Stimulated activated CD8-positive, alpha-beta memory T cell treated with anti-CD3 and anti-CD28 coated beads, Interleukin-7, amount 100 ng/mL, for 24 hours (primary cell): ENCODE results near the gene APOL1.
"Not testable (repeated sequence)": the region's sequence is repeated elsewhere in the genome, so short reads cannot be mapped to it uniquely, and the experiment has no call there.

Experiments used
- DNase-seq: peaks from one replicate; pipeline ENCODE4 v3.0.0-alpha.2; 2020; ENCODE audit warnings: low read depth

The APOL1 gene

DNA sequence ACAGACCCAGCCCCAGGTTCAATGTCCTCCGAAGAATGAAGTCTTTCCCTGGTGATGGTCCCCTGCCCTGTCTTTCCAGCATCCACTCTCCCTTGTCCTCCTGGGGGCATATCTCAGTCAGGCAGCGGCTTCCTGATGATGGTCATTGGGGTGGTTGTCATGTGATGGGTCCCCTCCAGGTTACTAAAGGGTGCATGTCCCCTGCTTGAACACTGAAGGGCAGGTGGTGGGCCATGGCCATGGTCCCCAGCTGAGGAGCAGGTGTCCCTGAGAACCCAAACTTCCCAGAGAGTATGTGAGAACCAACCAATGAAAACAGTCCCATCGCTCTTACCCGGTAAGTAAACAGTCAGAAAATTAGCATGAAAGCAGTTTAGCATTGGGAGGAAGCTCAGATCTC, 14.1 kb downstream of the APOL1 start:
- DNase-seq: no peak

DNA sequence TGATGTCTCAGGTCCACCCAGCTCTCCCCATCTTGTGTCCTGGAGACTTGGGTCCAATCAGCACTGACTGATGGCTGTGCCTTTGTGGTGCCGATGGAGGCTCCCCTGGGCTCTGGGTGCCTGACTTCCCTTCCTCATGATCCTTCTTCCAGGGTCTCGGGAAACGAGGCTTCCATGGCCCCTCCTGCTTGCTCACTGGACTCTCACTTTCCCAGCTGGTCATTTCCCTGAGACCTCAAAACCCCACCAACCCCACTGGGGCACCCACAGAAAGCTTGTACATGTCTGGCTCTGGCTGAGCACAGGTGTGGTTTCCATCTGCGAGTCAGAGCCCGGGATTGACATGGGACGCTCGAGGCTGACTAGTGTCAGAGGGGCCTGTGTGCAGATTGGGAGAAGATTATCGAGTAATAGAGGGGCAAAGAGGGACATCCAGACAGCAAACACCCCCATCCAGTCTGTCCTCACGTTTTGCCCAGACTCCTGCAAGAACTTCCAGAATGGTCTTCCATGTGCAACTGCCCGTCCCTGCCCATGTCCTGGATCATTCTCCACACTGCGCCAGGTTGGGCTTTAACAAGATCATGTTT, 15.1 kb downstream of the APOL1 start:
- DNase-seq: no peak

DNA sequence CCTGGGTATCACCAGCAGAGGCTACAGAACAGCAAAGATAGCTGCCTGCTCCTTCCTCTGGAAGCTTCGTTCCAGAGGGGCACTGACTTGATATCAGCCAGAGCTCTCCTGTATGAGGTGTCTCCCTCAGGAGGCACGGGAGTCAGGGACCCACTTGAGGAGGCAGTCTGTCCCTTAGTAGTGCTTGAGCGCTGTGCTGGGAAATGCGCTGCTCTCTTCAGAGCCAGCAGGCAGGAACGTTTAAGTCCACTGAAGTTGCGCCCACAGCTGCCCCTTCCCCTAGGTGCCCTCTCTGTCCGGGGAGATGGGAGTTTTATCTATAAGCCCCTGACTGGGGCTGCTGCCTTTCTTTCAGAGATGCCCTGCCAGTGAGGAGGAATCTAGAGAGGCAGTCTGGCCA, 18.3 kb downstream of the APOL1 start:
- not testable (repeated sequence) for DNase-seq

DNA sequence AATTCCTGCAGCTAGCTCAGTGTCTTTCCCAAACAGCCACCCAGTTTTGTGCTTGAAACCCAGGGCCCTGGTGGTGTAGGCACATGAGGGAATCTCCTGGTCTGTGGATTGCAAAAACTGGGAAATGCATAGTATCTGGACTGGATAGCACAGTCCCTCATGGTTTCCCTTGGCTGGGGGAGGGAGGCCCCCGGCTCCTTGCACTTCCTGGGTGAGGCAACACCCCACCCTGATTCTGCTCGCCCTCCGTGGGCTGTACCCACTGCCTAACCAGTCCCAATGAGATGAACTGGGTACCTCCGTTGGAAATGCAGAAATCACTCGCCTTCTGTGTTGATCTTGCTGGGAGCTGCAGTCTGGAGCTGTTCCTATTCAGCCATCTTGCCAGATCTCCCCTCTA, 19.0 kb downstream of the APOL1 start:
- DNase-seq: not testable (repeated sequence)

DNA sequence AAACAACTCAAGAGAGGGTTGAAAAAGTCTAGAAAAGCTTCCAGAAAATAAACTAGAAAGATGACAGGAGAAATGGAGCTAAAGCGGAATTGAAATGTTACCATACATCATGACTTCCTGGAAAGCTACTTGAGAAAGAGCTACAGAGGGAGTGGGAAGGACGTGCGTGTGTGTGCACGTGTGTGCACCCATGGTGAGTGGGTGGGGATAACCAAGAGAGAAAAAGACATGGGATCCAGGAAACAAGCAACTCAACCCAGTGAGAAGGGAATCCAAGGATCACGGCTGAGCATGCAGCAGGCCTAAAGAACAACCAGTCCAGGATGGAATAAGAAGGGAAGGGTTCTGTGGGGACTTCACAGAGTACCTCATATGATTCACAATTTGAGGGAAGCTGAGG, 21.6 kb downstream of the APOL1 start:
- DNase-seq: no peak

DNA sequence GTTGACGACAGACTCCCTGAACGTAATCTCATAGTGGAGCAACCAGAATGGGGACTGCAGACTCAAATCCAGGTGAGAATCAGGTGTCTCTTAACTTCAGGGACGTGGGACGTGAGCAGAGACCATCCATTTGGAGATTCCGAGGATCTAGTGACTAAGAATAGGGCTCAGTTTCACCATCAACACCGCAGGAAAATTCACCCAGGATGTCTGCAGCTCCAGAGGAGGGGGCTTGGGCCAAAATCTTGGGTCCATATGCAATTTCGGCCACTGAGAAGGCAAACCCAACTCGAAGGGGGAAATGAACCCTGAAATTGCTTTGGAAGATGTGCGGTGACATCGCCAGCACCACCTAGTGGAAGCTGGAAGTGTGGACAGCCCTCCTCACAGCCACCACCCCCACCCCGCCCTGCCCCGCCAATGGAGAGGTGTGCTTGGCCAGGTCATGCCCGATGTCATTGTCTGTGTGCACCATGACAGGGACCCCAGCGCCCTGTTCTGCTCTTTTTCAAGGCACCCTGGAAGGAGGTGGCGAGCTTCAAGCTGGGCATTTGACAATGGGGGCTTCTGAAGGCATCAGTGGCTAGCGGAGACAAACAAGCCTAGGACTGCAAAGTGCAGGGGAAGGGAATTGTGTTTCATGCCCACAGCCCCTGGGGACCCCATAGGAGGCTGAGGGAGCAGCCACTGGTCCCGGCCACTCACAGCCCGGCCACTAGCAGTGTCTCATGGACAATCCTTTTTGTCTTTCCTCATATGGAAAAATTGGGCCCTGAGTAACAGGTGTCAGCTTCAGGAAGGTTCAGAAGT, 24.8 kb downstream of the APOL1 start:
- DNase-seq: peak; percentile 41

DNA sequence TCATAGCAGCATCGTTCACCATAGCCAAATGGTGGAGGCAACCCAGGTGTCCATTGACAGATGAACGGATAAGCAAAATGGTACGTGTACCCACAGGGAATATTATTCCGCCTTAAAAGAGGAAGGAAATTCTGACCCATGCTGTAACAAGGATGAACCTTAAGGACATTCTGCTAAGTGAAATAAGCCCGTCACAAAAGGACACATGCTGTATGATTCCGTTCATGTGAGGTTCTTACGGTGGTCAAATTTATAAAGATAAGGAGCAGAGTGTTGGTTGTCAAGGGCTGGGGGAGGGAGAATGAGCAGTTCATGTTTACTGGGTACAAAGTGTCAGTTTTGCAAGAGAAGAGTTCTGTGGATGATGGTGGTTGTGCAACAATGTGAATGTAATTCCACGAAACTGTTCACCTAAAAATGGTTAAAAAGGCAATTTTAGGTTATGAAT, 26.3 kb downstream of the APOL1 start:
- DNase-seq: no peak

DNA sequence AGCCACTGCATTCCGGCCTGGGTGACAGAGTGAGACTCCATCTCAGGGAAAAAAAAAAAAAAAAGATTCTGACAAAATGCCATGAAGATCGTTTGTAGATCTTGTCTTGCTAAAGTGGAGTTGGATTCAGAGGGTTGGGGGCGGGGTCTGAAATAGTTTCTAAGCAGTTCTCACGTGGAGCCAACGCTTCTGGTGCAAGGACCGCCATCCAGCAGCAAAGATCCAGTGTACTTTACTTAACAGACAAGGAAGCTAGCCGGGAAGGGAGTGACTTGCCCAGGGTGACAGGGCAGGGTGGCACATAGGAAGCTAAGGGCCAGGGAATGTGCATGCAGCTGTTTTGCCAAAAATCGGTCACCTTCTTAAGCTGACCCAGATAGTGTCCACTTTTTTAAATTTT, 27.4 kb downstream of the APOL1 start:
- no peak for DNase-seq

DNA sequence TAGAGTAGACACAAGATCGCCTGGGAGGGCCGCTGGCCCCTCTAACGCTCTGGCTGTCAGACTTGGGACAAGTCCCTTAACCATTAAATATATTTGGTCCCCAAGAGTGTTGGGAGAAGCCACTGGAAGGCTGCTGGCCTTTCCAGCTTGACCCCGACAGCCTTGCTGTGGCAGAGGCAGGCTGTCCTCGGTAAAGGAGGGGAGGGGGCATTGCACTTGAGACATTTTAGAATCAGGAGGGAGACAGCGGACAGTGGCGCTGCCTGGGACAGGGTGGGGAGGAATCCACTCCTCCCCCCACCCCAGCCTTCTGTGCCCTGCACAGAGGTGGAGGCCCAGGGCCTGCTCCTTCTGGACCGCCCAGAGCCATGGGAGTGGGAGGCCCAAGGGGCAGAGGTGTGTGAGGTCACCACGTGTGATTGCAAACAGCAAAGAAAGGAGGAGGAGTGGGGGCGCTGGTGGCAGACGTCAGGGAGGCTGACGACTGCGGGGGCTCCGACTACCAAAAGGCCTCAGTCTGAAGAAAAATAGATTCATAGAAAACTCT, 28.9 kb downstream of the APOL1 start:
- no peak for DNase-seq

DNA sequence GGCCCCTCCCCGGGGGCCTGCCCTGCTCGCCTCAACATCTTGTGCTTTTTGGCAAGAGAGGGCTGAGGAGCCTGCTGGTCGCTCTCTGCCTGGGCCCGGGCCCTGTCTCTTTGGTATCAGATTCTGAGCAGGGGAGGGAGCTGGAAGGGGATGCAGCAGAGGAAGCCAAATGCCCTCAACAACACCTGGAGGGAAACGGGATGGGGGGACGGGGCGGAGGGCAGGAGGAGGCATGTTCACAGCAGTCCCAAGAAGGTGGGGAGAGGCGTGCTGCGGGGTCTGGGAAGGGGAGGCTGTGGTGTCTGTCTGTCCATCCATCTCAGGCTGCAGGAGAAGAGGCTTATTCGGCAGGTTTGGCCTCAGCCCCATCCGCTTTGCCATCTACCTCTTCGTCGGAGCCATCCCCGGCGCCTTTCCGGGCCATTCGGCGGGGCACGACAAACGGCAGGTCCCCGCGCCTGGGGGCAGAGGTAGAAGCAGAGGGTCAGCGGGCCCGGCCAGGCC, 29.4 kb downstream of the APOL1 start:
- DNase-seq: no peak

DNA sequence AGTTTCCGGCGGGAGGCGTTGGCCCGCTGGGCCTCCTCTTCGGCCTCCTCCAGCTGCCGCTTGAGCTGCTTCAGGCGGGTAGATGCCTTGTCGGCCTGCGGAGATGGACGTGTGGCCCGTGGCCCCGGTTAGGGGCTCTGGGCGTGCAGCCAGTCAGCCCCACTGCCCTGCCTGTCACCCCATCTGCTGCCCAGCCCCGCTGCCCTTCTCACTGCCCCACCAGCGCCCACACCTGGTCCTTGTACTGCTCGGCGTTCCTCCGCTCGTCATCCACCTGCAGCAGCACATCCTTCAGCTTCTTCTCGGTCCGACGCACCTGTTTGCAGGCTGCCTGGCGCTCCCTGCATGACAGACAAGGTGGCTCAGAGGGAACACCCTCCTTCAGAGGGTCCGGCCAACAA, 31.2 kb downstream of the APOL1 start:
- no peak for DNase-seq

DNA sequence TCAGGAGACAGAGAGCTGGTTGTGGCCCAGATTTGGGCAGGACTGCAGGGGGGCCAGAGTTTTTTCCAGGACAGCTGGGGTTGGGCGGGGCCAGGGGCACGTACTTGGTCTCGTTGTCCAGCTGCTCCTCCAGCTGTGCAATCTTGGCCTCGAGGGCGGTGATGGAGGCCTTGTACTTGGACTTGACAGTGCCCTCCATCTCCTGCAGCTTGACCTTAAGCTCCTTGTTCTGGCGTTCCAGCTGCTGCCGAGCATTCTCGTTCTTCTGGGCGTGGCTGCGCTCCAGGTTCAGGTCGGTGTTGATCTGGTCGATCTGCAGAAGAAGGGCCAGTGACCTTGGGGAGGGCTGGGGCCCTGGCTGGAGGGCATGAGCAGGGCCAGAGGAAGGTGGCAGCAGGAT, 32.1 kb downstream of the APOL1 start:
- no peak for DNase-seq

DNA sequence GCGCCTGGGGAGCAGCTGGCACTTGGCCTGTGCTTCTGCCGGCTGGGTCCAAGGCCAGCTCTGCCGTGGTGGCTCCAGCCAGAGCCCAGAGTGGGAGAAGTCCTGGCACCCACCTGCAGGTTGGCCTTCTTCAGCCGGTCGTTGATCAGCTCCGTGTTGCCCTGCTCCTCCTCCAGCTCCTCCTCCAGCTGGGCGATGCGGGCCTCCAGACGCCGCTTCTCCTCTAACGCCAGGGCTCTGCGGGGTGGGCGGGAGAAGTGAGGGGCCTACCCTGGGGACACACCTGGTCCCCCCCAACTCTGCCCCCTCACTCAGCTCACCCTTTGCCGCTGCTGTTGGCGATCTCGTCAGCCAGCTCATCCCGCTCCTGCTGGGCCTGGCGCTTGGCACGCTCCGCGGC, 32.6 kb downstream of the APOL1 start:
- DNase-seq: no peak

DNA sequence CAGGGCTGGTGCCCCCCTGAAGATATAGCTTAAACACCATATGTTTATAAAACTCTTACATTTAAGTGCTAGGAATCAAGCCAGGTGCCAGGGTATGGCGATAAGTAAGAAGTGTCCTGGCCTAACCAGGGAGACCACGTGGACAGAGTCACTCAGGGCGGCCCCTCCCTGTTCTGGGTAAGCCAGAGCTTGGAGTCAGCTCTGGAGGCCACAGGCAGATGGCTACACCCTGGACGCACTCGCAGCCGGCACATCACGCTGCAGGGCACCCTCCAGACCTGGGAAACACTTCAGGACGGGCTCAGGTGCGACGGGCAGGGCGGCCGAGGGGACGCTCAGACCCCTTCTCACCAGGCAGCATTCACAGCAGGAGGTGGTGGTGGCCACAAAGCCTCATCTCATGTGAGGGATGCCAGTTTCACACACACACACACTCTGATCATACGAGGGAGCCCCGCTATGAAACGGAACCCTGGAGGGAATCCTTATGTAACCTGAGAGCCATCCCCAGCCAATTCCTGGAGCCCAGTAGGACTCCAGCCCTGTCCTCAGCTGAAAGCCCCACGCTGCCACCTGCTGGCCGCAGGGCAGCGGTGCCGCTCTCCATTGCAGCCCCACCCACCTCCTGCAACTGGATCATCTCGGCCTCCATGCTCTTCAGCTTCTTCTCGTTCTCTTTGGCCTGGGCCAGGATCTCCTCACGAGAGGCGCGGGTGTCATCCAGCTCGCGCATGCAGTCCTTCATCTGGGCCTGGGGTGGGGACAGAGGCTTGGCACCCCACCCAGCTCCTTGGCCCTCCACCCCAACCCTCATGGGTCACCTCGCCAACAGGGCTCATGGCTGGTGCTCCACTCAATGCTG, 33.4 kb downstream of the APOL1 start:
- peak; percentile 47 for DNase-seq

DNA sequence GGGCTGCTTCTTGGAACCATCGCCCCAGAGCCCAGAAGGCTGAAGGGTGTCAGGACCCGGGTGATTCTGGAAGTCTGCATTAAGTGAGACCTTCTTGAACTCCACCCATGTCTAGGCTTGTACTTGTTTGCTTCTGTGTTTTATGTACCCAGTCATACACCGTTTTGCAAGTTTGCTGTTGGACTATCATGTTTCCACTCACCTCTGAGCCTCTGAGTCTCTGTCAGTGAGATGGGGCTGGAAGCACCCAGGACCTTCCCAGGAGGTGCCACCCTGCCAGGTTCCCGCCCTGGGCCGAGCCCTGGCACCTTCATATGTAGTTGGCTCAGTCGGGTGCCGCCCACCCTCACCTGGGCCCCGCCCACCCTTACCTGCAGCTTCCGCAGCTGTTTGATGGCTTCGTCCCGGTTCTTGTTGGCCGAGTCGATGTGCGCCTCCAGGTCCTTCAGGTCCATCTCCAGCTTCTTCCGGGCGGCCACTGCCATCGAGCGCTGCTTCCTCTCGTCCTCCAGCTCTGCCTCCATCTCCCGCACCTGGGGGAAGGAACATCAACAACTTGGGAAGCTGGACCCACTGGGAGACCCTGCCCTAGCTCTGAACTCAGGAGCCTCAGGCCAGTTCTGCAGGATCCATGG, 35.1 kb downstream of the APOL1 start:
- DNase-seq: no peak

DNA sequence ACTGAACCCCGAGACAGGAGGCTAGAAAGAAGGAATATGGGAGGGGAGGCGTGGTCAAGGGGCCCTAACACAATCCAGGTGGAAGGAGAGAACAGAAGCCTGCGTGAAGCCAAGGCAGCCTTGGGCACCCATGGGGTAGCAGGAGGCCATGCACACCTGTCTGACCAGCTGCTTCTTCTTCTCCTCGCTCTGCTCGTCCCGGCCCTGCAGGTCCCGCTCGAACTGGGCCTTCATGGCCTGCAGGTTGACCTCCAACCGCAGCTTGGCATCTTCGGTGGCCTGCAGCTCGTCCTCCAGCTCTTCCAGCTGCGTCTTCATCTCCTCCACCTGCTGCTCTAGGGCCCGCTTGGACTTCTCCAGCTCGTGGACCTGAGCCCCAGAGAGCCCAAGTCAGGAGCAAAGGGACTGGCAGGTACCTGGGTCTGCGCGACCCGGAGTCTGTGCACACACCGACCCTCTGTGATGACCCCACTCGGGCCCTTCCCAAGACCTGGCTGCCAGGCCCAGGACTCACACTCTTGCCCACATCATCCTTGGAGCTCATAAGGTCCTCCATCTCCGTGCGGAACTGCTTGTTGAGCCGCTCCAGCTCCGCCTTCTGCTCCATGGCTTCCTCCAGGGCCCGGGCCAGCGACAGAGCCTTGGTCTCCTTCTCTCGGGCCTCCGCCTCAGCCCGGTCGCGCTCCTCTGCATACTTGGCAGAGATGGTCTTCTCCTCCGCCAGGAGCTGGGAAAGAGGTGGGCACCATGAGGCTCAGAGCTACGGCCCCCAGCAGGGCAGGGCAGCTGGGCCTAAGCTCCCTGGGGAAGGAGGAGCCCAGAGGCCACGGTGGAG, 35.9 kb downstream of the APOL1 start:
- no peak for DNase-seq

DNA sequence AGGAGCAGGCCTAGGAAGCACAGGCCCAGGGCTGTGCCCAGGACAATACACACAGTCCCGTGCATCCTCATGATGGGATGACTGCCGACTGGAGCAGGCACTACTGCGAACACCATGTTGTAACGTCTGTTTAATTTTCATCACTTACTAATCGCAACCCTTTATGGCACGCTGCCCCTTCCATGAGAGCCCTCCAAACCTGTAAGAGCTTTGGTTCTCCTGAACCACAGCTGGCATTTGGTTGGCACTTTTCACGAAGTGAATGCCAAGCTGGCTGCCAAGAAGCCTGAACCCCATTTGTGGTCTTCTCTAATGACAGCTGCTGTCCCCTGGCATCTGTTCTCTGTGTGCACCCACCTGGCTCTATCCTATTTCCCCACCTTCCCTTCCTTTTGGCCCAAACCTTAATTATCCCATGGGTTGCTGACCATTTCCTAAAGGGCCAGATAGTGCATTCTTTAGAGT, 36.5 kb downstream of the APOL1 start:
- no peak for DNase-seq

DNA sequence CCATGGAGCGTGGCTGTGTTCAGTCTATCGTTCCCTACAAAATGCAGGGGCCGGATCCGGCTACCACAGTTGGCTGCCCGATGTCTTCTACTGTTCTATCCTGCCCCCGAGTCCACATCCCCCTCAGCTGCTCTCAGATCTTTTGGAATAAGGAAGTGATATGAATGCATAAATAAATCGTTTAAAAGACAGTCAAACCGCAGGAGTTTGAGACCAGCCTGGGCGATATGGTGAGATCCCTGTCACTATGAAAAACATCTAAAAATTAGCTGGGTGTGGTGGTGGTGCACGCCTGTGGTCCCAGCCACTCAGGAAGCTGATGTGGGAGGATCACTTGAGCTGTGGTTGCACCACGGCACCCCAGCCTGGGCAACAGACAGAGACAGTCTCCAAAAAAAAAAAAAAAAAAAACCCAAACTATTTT, 37.0 kb downstream of the APOL1 start:
- not testable (repeated sequence) for DNase-seq

DNA sequence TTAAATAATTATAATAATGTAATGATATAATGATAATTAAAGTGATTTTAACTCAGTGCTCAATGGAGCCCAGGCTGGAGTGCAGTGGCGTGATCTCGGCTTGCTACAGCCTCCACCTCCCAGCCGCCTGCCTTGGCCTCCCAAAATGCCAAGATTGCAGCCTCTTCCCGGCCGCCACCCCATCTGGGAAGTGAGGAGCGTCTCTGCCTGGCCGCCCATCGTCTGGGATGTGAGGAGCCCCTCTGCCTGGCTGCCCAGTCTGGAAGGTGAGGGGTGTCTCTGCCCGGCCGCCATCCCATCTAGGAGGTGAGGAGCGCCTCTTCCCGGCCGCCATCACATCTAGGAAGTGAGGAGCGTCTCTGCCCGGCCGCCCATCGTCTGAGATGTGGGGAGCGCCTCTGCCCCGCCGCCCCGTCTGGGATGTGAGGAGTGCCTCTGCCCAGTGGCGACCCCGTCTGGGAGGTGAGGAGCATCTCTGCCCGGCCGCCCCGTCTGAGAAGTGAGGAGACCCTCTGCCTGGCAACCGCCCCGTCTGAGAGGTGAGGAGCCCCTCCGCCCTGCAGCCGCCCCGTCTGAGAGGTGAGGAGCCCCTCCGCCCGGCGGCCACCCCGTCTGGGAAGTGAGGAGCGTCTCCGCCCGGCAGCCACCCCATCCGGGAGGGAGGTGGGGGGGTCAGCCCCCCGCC, 37.6 kb downstream of the APOL1 start:
- DNase-seq: not testable (repeated sequence)
